ENCODE results near the gene AVL9.

The AVL9 gene

DNA sequence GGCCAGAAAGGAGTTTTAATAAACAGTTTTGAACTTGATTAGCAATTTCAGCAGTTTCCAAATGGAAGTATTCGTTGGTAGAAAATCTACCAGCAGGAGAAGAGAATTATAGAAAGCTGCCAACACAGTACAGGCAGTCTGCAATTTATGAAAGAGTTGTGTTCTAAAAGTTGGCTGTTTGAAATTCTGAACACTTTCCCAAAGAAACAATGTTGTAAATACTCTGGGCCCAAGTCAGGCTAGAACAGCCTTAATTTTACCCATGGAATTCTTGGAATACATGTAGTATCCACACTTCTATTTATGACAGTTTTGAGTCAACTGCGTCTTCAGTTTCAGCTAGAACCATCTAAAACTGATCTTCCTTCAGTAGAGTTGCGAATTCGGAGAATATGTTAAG is 42.5 kb downstream of the AVL9 start:
- no peak for TF ChIP-seq EZH2 (IDR thresholded peaks at IDR 0.05; ENCODE audit: borderline replicate concordance, low read length)
- TF ChIP-seq, protein P1, sequence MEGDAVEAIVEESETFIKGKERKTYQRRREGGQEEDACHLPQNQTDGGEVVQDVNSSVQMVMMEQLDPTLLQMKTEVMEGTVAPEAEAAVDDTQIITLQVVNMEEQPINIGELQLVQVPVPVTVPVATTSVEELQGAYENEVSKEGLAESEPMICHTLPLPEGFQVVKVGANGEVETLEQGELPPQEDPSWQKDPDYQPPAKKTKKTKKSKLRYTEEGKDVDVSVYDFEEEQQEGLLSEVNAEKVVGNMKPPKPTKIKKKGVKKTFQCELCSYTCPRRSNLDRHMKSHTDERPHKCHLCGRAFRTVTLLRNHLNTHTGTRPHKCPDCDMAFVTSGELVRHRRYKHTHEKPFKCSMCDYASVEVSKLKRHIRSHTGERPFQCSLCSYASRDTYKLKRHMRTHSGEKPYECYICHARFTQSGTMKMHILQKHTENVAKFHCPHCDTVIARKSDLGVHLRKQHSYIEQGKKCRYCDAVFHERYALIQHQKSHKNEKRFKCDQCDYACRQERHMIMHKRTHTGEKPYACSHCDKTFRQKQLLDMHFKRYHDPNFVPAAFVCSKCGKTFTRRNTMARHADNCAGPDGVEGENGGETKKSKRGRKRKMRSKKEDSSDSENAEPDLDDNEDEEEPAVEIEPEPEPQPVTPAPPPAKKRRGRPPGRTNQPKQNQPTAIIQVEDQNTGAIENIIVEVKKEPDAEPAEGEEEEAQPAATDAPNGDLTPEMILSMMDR (IDR thresholded peaks at IDR 0.05; ENCODE audit: low read length) = no peak
- peaks cover 11% of the 10 kb centered on the region; the same call in 1 of the 2 replicates for H3K79me2 ChIP-seq (ENCODE audit: insufficient read depth, low read length)

DNA sequence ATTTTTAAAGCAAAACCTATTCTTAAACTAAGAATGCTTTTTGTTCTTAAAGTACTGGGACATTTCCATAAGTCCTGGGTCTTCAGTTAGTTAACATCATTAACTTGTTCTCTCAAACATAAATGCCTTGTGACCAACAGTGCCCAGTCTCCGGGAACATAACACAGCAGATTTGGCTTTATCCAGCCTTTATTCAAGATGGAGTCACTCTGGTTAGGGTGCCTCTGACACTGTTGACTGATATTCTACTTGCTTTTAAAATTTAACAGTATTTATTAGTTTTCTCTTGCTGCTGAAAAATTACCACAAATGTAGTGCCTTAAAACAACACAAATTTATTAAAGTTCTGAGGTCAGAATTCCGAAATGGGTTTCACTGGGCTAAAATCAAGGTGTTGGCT is 44.1 kb downstream of the AVL9 start:
- H2AFZ ChIP-seq (ENCODE audit: low read length) = no peak overlapping the region
- no peaks in the 10 kb centered on the region for H3K27me3 ChIP-seq (ENCODE audit: insufficient read depth, low read length)
- H3K4me1 ChIP-seq (ENCODE audit: insufficient read depth, low read length, severe bottlenecking) = no peaks in the 10 kb centered on the region
- no peaks in the 10 kb centered on the region for H4K20me1 ChIP-seq (ENCODE audit: insufficient read depth, low read length)
- no peak overlapping the region for H3K9ac ChIP-seq (ENCODE audit: low read length)
- H3K4me2 ChIP-seq (ENCODE audit: low read length) = no peak overlapping the region
- peaks cover 11% of the 10 kb centered on the region; the same call in 1 of the 2 replicates for H3K79me2 ChIP-seq (ENCODE audit: insufficient read depth, low read length)
- H3F3A ChIP-seq (ENCODE audit: insufficient read depth, low read length) = no peaks in the 10 kb centered on the region
- H3K9me2 ChIP-seq (ENCODE audit: low read depth, low read length) = no peaks in the 10 kb centered on the region
- H3K27ac ChIP-seq (ENCODE audit: low read depth, low read length, poor library complexity, severe bottlenecking) = no peak overlapping the region
- H3K9me3 ChIP-seq (ENCODE audit: low read length) = no peaks in the 10 kb centered on the region
- H3K4me3 ChIP-seq (ENCODE audit: low read depth, low read length, poor library complexity, severe bottlenecking) = no peak overlapping the region
- TF ChIP-seq, protein P1 (IDR thresholded peaks at IDR 0.05; ENCODE audit: low read length) = no peak
- TF ChIP-seq EZH2 (IDR thresholded peaks at IDR 0.05; ENCODE audit: borderline replicate concordance, low read length) = no peak
- H3K36me3 ChIP-seq (ENCODE audit: insufficient read depth, low read length) = peaks cover 11% of the 10 kb centered on the region; the same call in 1 of the 2 replicates

More for the DNA sequence above, 42.5 kb downstream of the AVL9 start:
- H3K4me3 ChIP-seq (ENCODE audit: low read depth, low read length, poor library complexity, severe bottlenecking) = no peak overlapping the region
- no peak overlapping the region for H2AFZ ChIP-seq (ENCODE audit: low read length)
- H3K36me3 ChIP-seq (ENCODE audit: insufficient read depth, low read length) = 0 out of 2 replicates have a peak, but pooled peaks cover under 1% of the 10 kb centered on the region
- no peak overlapping the region for H3K4me2 ChIP-seq (ENCODE audit: low read length)
- H3K27me3 ChIP-seq (ENCODE audit: insufficient read depth, low read length) = no peaks in the 10 kb centered on the region
- H3K4me1 ChIP-seq (ENCODE audit: insufficient read depth, low read length, severe bottlenecking) = no peaks in the 10 kb centered on the region
- H3K9ac ChIP-seq (ENCODE audit: low read length) = no peak overlapping the region
- H3F3A ChIP-seq (ENCODE audit: insufficient read depth, low read length) = no peaks in the 10 kb centered on the region
- no peaks in the 10 kb centered on the region for H3K9me3 ChIP-seq (ENCODE audit: low read length)
- H3K9me2 ChIP-seq (ENCODE audit: low read depth, low read length) = no peaks in the 10 kb centered on the region
- H4K20me1 ChIP-seq (ENCODE audit: insufficient read depth, low read length) = no peaks in the 10 kb centered on the region
- H3K27ac ChIP-seq (ENCODE audit: low read depth, low read length, poor library complexity, severe bottlenecking) = no peak overlapping the region

DNA sequence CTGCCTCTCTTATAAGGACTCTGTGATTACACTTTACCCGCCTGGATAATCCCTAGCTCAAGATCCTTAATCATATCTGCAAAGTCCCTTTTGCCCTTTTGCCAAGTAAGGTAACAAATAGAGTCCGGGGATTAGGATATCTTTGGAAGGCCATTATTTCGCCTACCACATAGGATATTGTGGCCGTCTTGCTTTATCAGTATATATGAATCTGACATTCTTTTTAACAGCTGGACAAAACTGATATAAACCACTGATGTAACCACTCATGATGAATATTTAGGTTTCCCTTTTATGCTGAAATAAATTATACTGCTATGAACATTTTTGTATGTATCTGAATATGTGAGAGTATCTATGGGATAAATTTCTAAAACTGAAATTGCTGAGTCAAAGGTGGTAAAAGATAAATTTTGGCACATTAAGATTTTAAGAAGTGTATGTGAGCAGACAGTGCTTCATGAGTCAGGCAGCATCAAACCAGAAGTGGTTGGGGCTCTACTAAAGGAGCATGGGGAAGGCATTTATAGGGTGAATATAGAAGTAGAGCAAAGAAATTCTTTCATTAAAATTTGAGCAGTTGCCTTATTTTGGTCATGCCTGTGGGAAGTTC is 44.7 kb downstream of the AVL9 start:
- Histone ChIP-seq H3K27me3 (ENCODE audit: insufficient read depth, low read length) (no peaks in the 10 kb centered on the region), H3K4me3 (ENCODE audit: low read depth, low read length, poor library complexity, severe bottlenecking) (no peak overlapping the region), H3F3A (ENCODE audit: insufficient read depth, low read length) (no peaks in the 10 kb centered on the region), H3K79me2 (ENCODE audit: insufficient read depth, low read length) (peaks cover 11% of the 10 kb centered on the region; the same call in 1 of the 2 replicates), H3K36me3 (ENCODE audit: insufficient read depth, low read length) (peaks cover 15% of the 10 kb centered on the region; the same call in 1 of the 2 replicates), H4K20me1 (ENCODE audit: insufficient read depth, low read length) (no peaks in the 10 kb centered on the region), H3K9ac (ENCODE audit: low read length) (no peak overlapping the region), H3K4me1 (ENCODE audit: insufficient read depth, low read length, severe bottlenecking) (no peaks in the 10 kb centered on the region), H3K9me2 (ENCODE audit: low read depth, low read length) (no peaks in the 10 kb centered on the region), H3K4me2 (ENCODE audit: low read length) (no peak overlapping the region), H3K27ac (ENCODE audit: low read depth, low read length, poor library complexity, severe bottlenecking) (no peak overlapping the region), H3K9me3 (ENCODE audit: low read length) (no peaks in the 10 kb centered on the region), H2AFZ (ENCODE audit: low read length) (no peak overlapping the region)
- TF ChIP-seq EZH2 (IDR thresholded peaks at IDR 0.05; ENCODE audit: borderline replicate concordance, low read length) = no peak
- TF ChIP-seq, protein P1 (IDR thresholded peaks at IDR 0.05; ENCODE audit: low read length) = no peak
